Measurements from ENCODE around the gene PTTG1IP.

DNA sequence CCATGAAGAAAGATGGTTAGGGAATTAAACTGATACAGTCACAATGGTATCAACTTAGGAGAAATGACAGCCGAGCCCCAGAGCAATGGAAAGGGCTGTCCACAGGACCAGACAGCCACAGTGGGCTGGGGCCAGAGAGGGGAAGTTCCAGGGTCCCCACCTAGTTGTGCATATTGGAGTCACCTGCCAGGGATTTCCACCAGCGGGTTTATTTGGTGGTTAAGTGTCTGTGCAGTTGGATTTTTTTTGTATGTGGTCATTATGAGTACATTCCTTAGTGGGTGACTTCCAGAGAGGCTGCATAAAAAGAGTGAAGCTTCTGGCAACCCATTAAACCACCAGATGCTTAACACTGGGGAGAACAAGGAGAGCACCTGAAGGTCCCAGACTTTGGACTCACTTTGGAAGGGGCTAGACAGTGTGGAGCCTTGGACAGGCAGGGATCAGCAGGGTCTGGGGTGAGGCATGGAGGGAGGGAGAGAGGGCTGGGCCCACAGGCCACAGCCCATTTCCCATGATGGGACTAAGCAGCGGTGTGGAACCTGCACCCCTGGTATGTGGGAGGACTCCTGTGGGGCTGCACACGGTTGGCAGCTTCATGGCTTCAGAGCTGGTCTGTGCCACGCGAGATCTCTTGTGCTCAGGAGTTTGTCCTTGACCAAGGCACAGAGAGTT lies 7.8 kb upstream of the PTTG1IP start:
- TF ChIP-seq, protein P1, sequence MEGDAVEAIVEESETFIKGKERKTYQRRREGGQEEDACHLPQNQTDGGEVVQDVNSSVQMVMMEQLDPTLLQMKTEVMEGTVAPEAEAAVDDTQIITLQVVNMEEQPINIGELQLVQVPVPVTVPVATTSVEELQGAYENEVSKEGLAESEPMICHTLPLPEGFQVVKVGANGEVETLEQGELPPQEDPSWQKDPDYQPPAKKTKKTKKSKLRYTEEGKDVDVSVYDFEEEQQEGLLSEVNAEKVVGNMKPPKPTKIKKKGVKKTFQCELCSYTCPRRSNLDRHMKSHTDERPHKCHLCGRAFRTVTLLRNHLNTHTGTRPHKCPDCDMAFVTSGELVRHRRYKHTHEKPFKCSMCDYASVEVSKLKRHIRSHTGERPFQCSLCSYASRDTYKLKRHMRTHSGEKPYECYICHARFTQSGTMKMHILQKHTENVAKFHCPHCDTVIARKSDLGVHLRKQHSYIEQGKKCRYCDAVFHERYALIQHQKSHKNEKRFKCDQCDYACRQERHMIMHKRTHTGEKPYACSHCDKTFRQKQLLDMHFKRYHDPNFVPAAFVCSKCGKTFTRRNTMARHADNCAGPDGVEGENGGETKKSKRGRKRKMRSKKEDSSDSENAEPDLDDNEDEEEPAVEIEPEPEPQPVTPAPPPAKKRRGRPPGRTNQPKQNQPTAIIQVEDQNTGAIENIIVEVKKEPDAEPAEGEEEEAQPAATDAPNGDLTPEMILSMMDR (conservative IDR thresholded peaks at IDR 0.05): no peak
- TF ChIP-seq ZFX (IDR thresholded peaks at IDR 0.05): no peak

Measured in C4-2B (cell line).